Nephron progenitor cell (in vitro differentiated cells): ENCODE data around the gene INSIG2.

Experiments used
- DNase-seq: peaks from one replicate; pipeline ENCODE4 v3.0.0; 2021
- H3K27ac Mint-ChIP-seq: 2 replicates; pipeline ENCODE4 v1.8.0; 2021; ENCODE audit warnings: mild to moderate bottlenecking, moderate library complexity, mixed read lengths
- H3K27me3 Mint-ChIP-seq: 2 replicates; pipeline ENCODE4 v1.8.0; 2021; ENCODE audit warnings: mild to moderate bottlenecking, low read depth, mixed read lengths; ENCODE audit not compliant: poor library complexity
- H3K36me3 Mint-ChIP-seq: 2 replicates; pipeline ENCODE4 v1.8.0; 2021; ENCODE audit warnings: low read depth, mixed read lengths
- H3K4me1 Mint-ChIP-seq: 2 replicates; pipeline ENCODE4 v1.8.0; 2021; ENCODE audit warnings: mixed read lengths
- H3K4me3 Mint-ChIP-seq: 2 replicates; pipeline ENCODE4 v1.8.0; 2021; ENCODE audit warnings: mild to moderate bottlenecking, moderate library complexity, mixed read lengths
- H3K9me3 Mint-ChIP-seq: 2 replicates; pipeline ENCODE4 v1.8.0; 2021; ENCODE audit warnings: mild to moderate bottlenecking, moderate library complexity, mixed read lengths
- CTCF ChIP-seq: fragments of 200-600 bp; sonication (generic); IDR thresholded peaks from 2 replicates; pipeline ENCODE4 v1.5.0; 2021; ENCODE audit warnings: antibody characterized with exemption

The INSIG2 gene

GRCh38 chr2:118127250-118127649 is 39.0 kb downstream of the INSIG2 start:
- Mint-ChIP-seq H3K4me3 (no peak overlapping the region), H3K27ac (no peak overlapping the region), H3K36me3 (no peaks in the 10 kb centered on the region), H3K27me3 (peaks cover 3% of the 10 kb centered on the region), H3K4me1 (peaks cover 68% of the 10 kb centered on the region), H3K9me3 (no peaks in the 10 kb centered on the region)
- peak; percentile 14 for DNase-seq
- no peak for TF ChIP-seq CTCF

GRCh38 chr2:118128826-118129225 is 40.6 kb downstream of the INSIG2 start:
- no peak for TF ChIP-seq CTCF
- Mint-ChIP-seq H3K27ac (no peak overlapping the region), H3K9me3 (no peaks in the 10 kb centered on the region), H3K36me3 (no peaks in the 10 kb centered on the region), H3K27me3 (peaks cover 3% of the 10 kb centered on the region), H3K4me3 (no peak overlapping the region), H3K4me1 (peaks cover 57% of the 10 kb centered on the region)
- no peak for DNase-seq

GRCh38 chr2:118130385-118130784 is 42.1 kb downstream of the INSIG2 start:
- TF ChIP-seq CTCF = no peak
- H3K36me3 Mint-ChIP-seq = no peaks in the 10 kb centered on the region
- H3K4me1 Mint-ChIP-seq = peaks cover 55% of the 10 kb centered on the region
- no peak overlapping the region for H3K27ac Mint-ChIP-seq
- H3K27me3 Mint-ChIP-seq = peaks cover 3% of the 10 kb centered on the region
- H3K4me3 Mint-ChIP-seq = no peak overlapping the region
- H3K9me3 Mint-ChIP-seq = no peaks in the 10 kb centered on the region
- no peak for DNase-seq

- DNase-seq = no peak
- Mint-ChIP-seq H3K9me3 (no peaks in the 10 kb centered on the region), H3K4me1 (peaks cover 44% of the 10 kb centered on the region), H3K36me3 (no peaks in the 10 kb centered on the region), H3K27ac (no peak overlapping the region), H3K4me3 (no peak overlapping the region), H3K27me3 (peaks cover 3% of the 10 kb centered on the region)
- no peak for TF ChIP-seq CTCF
These were observed 43.5 kb downstream of the INSIG2 start for GRCh38 chr2:118131771-118132170.

DNA sequence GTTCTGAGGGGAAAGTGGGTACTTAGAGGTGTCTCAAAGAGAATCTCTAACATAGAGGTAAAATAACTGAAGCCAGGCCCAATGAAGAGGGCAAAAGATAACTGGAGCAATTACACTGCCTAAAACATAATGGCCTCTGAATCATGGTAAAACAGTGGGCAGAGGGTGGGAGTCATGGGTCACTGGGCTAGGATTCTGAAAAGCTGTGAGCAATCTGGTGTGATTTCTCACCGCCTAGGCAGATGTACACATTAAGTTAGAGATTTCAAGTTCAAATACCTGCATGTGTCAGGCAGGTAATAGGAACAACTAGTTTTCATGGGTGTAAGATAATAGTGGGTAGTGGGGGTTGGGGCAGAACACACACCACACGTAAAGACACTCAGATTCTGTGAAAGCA is 45.6 kb downstream of the INSIG2 start:
- Mint-ChIP-seq H3K36me3 (no peaks in the 10 kb centered on the region), H3K9me3 (no peaks in the 10 kb centered on the region), H3K27ac (peak overlapping the region; percentile 16), H3K4me1 (peaks cover 29% of the 10 kb centered on the region), H3K4me3 (peak overlapping the region; percentile 23), H3K27me3 (no peaks in the 10 kb centered on the region)
- TF ChIP-seq CTCF = no peak
- DNase-seq = no peak

GRCh38 chr2:118134650-118135049 is 46.4 kb downstream of the INSIG2 start:
- H3K27ac Mint-ChIP-seq = peak overlapping the region; percentile 63
- peaks cover 29% of the 10 kb centered on the region for H3K4me1 Mint-ChIP-seq
- H3K27me3 Mint-ChIP-seq = no peaks in the 10 kb centered on the region
- H3K4me3 Mint-ChIP-seq = no peak overlapping the region
- no peaks in the 10 kb centered on the region for H3K9me3 Mint-ChIP-seq
- no peak for DNase-seq
- no peaks in the 10 kb centered on the region for H3K36me3 Mint-ChIP-seq
- no peak for TF ChIP-seq CTCF
